ELF-1 (cell line): ENCODE measurements around the gene EXOC3.

Experiments used
- DNase-seq: peaks from one replicate; pipeline ENCODE4 v3.0.0-alpha.2; 2016; ENCODE audit warnings: low read depth, low spot score

Gene EXOC3

GRCh38 chr5:439181-439580 is 3.8 kb upstream of the EXOC3 start:
- no peak for DNase-seq

DNA sequence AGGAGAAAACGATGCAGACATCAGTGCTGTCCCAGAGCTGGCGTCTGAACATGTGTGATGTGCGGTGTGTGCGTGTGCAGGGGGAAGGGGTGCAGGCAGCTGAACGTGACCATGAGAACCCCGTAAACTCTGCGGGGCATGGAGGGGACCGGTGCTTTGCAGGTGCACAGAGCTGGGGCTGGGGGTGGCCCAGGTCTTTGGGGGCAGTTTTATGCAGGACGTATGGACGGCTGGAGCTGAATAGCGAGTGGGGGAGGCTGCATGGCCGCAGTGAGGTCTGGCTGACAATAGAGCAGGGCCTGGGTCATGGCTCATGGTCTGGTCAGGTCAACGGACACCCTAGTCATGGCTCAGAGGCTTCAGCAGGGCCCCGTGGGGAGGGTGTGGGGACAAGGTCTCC is 3.3 kb upstream of the EXOC3 start:
- no peak for DNase-seq

GRCh38 chr5:440401-441201 is 2.4 kb upstream of the EXOC3 start:
- DNase-seq: no peak

GRCh38 chr5:441996-442334 is 1.0 kb upstream of the EXOC3 start:
- DNase-seq: no peak

DNA sequence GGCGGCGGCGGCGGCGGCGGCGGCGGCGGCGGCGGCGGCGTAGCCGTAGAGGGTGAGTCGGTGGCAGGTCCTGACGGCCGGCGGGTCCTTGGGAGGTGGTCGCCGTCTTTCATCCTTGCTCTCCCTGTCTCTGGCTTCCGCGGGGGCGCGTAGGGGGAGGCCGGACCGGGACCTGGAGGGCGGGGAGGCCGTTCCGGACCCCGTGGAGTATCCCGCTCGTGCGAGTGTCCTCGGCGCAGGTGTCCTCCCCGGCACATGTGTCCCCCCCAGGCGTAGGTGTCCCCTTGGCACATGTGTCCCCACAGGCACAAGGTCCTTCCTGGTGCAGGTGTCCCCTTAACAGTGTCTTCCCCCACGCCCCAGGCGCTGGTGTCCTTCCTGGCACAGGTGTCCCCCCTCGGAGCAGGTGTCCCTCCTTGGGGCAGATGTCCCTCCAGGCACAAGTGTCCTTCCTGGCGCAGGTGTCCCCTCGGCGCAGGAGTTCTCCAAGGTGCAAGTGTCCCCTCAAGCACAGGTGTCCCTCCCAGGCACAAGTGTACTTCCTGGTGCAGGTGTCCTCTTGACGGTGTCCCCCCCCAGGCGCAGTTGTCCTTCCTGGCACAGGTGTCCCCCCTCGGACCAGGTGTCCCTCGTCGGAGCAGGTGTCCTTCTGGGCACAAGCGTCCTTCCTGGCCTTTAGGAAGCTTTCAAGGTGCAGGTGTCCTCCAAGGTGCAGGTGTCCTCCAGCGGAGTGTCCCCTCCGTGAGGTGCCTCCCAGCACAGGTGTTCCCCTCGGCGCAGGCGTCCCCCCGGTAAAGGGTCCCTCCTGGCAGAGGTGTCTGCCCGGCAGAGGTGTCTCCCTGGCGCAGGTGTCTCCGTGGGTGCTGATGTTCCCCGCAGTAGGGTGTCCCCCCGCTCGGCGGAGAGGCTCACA is 519 bp downstream of the EXOC3 start:
- DNase-seq: no peak

- no peak for DNase-seq
These were observed 1.2 kb downstream of the EXOC3 start for GRCh38 chr5:444226-444625.

- DNase-seq: no peak
These were observed 2.6 kb downstream of the EXOC3 start for GRCh38 chr5:445591-445990.

GRCh38 chr5:446066-446882 is 3.3 kb downstream of the EXOC3 start:
- no peak for DNase-seq

DNA sequence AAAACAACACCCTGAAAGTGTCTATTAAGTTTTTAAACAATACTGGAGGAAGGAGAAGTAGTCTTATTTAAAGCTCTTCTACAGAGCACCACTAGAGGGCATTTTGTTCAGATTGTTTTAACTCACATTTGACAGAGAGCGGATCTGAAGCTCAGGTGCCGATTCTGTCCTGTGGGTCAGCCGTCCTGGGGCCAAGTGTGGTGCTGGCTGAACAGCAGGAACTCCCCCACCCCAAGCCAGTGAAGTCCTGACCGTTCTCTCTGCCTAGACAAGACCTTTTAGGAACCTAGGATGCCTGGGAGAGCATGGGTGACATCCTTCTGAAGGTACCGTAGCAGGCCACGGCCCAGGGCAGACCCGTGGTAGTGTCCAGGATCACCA is 3.9 kb downstream of the EXOC3 start:
- DNase-seq: no peak

DNA sequence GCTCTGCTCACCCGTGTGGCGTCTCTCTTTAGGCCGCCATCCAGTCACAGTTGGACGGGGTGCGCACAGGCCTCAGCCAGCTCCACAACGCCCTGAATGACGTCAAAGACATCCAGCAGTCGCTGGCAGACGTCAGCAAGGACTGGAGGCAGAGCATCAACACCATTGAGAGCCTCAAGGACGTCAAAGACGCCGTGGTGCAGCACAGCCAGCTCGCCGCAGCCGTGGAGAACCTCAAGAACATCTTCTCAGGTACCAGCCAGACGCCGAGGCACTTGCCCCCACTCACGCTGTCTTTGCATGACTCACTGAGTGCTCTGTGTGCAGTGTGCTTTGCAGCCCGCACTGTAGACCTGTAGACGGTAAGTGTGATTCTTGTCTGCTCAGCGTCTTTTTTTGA is 4.5 kb downstream of the EXOC3 start:
- no peak for DNase-seq

- DNase-seq: no peak
These were observed 5.2 kb downstream of the EXOC3 start for GRCh38 chr5:448061-448765.

DNA sequence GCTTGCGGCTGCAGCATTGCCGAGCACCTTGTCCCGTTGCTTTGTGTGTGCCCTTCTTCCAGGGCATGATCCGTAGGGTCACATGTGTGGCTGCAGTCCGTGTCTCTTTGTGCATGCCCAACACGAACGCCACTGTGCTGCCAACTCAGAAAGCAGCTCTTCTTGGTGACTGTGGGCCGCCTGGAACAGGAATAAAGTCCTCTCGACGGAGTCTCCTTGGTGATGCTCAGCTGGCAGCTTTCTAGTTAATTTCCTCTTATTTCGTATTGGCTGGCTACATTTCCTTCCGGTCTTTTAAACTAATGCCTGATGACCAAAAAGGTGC is 5.8 kb downstream of the EXOC3 start:
- no peak for DNase-seq

GRCh38 chr5:449151-449550 is 6.2 kb downstream of the EXOC3 start:
- no peak for DNase-seq

GRCh38 chr5:451587-452458 is 8.8 kb downstream of the EXOC3 start:
- DNase-seq: no peak

DNA sequence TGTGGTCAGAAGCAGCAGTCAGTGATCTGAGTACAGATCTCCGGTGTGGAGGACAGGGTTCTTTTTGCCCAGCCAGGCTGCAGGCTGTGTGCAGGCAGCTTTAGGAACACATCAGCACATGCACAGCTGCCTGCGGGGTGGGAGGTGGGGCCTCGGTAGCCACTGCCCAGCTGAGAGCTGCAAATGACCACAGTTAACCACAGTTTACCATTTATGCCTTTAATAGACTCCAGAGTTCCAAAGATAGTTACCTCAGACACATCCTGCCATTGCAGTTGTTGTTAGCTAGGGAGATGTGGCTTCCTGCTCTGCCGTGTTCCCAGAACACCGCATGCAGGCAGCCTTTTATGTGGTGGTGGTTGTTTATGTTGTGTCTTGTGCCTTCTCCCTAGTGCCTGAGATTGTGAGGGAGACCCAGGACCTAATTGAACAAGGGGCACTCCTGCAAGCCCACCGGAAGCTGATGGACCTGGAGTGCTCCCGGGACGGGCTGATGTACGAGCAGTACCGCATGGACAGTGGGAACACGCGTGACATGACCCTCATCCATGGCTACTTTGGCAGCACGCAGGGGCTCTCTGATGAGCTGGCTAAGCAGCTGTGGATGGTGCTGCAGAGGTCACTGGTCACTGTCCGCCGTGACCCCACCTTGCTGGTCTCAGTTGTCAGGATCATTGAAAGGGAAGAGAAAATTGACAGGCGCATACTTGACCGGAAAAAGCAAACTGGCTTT is 10.2 kb downstream of the EXOC3 start:
- no peak for DNase-seq

DNA sequence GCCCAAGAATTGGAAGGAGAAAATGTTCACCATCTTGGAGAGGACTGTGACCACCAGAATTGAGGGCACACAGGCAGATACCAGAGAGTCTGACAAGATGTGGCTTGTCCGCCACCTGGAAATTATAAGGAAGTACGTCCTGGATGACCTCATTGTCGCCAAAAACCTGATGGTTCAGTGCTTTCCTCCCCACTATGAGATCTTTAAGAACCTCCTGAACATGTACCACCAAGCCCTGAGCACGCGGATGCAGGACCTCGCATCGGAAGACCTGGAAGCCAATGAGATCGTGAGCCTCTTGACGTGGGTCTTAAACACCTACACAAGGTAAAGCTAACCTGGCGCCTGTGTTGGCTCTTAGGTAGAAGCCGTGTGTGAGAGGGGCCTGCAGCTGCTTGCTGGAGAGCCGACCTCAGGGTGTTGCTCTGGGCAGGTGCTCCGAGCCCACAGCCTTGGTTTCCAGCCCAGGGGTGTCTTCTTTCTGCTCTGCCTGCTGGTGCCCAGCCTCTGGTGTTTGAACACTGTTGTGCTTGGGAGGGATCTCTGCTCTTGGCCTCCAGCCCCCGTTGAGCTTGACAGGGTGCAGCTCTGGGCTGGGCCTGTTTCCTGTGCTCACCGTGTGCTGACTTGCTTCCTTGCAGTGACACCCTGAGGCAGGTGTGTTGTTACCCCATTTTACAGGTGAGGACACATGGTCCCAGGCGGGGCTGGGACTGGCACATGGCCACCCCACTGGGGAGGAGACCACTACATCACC is 10.9 kb downstream of the EXOC3 start:
- DNase-seq: no peak

DNA sequence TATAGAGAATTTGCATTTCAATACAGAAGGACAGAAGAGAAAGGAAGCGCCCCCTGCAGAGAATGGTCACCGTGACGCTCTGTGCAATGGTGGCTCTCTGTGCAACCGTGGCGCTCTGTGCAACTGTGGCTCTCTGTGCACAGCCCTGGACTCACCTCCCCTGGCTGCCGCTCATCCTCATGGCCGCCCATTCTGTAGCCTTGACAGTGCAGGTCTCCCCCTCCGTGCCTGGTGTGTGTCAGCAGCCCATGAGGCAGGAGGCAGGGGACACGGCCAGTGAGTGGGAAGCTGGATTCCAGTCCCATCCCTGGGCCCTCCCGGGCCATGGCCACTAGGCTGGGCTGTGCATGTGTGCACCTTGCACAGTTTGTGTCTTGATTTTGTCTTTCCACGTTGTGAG is 12.0 kb downstream of the EXOC3 start:
- no peak for DNase-seq

DNA sequence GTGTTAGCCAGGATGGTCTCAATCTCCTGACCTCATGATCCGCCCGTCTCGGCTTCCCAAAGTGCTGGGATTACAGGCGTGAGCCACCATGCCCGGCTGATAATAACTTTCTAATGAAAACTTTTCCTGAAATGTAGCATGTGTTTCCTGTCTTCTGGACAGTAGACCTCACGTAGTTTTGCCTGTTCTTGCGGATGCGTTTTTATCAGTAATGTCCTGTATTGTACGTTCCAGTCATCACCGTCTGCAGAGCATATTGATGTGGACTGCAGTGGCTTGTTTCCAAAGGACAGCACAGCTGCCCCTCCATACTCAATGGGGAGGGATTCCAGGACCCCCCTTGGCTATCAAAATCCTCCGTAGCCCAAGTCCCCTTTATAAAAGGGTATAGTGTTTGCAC is 12.8 kb downstream of the EXOC3 start:
- DNase-seq: no peak
